Kidney epithelial cell (primary cell): ENCODE measurements around the gene ANKH. TPM values are rescaled to one million over a fixed set of nuclear protein-coding genes. Genes with fewer than 3 reads are reported as not detected.

Source experiments
- DNase-seq: peaks from one replicate; pipeline ENCODE4 v3.0.0-alpha.2; 2010; ENCODE audit warnings: low read depth
- H3K27me3 ChIP-seq: 2 replicates; pipeline ENCODE4 v1.6.0; 2011; ENCODE audit warnings: low read length; ENCODE audit not compliant: control insufficient read depth, insufficient read depth
- H3K36me3 ChIP-seq: 2 replicates; pipeline ENCODE4 v1.5.1; 2011; ENCODE audit warnings: low read length; ENCODE audit not compliant: control insufficient read depth, insufficient read depth
- H3K4me3 ChIP-seq: 2 replicates; pipeline ENCODE4 v1.5.1; 2011; ENCODE audit warnings: low read depth, mild to moderate bottlenecking, control low read depth, low read length
- CTCF ChIP-seq: IDR thresholded peaks from 2 replicates; pipeline ENCODE4 v1.5.1; 2011; ENCODE audit warnings: mild to moderate bottlenecking, moderate library complexity, low read length, control low read depth, inconsistent platforms; ENCODE audit not compliant: insufficient read depth, poor library complexity, severe bottlenecking
- total RNA-seq: library from RNA; depleted of rRNA; stranded (reverse); fragments of >200 nt; gene quantifications from 2 replicates; pipeline ENCODE4 v1.2.3, GENCODE V29; 2015

ANKH gene
- total RNA-seq, 1 donor from 2014 or later = 15.8 TPM

- Histone ChIP-seq H3K4me3 (no peak overlapping the region), H3K27me3 (no peaks in the 10 kb centered on the region), H3K36me3 (no peaks in the 10 kb centered on the region)
- no peak for DNase-seq
- no peak for TF ChIP-seq CTCF
Observed at GRCh38 chr5:14729448-14730385, 141.9 kb downstream of the ANKH start.

DNA sequence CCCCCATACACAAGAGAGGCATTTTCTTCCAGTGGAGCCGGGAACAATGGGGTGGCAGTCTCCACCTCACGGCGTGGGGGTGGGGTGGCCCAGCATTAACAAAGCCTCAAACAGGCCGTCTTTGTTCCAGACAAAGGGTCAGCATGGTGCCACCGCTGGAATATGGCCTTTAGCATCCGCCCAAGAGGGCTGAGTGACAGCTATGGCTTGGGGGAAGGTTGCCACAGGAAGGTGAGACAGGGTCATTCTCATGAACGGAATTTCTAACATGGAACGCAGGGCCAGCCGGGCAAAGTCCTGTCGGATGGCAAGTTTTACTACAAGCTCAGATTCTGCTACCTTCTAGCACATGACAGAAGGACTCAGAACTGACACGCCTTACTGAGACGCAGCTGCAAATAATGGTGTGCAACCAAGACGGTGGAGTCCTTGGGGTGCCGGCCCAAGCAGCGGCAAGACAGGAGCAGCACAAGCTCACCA is 143.1 kb downstream of the ANKH start:
- H3K4me3 ChIP-seq = no peak overlapping the region
- DNase-seq = no peak
- H3K36me3 ChIP-seq = no peaks in the 10 kb centered on the region
- no peak for TF ChIP-seq CTCF
- no peaks in the 10 kb centered on the region for H3K27me3 ChIP-seq

- no peaks in the 10 kb centered on the region for H3K27me3 ChIP-seq
- no peak overlapping the region for H3K4me3 ChIP-seq
- TF ChIP-seq CTCF = no peak
- no peak for DNase-seq
- no peaks in the 10 kb centered on the region for H3K36me3 ChIP-seq
Observed at GRCh38 chr5:14727928-14728458, 143.6 kb downstream of the ANKH start.

GRCh38 chr5:14727428-14727865 is 144.1 kb downstream of the ANKH start:
- no peak for DNase-seq
- peak; percentile 92 for TF ChIP-seq CTCF
- Histone ChIP-seq H3K4me3 (no peak overlapping the region), H3K36me3 (no peaks in the 10 kb centered on the region), H3K27me3 (no peaks in the 10 kb centered on the region)

DNA sequence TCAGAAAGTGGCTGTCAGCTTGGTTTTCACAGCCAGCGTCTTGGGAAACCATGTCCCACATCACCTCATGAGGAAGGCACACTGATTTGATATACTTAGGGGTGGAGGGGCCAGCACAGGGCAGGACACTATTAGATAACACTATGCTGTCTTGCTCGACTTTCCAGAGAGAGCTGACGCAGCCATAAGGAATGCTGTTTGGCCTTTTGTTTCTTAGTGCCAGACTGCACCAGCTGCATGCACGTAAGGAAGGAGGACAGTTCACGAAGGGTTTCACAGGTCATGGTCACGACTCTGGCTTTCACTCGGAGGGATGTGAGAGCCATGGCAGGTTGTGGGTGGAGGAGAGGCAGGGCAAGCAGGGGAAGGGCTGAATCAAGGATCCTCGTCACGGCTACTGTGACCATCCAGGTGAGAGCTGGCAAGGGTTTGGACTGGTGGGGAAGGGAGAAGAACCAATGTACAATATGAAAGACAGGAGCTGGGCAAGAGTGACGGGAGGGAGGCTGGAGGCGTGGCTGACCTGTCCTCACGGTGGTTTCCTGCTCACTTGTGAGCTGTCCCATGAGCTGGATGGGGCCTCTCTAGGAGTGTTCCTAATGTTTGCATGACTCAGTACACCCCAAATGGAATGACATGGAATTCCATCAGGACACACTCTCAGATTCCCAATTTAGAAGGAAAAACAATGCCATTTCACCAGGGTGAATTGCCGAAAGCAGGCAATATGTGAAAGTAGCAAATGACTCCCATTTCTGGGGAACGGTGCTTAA is 145.3 kb downstream of the ANKH start:
- Histone ChIP-seq H3K27me3 (no peaks in the 10 kb centered on the region), H3K36me3 (no peaks in the 10 kb centered on the region), H3K4me3 (no peak overlapping the region)
- DNase-seq = no peak
- no peak for TF ChIP-seq CTCF
